A549 (cell line): ENCODE measurements around the gene BAHCC1. TPM values are rescaled to one million over a fixed set of nuclear protein-coding genes. Genes with fewer than 3 reads are reported as not detected.
A peak's percentile ranks its signal among the peaks of the same experiment; 100 is the strongest.

Experiments
- ATAC-seq, 2 experiments: fragments of 200-7000 bp in 1 of 2; fragments of >200 bp in 1 of 2; cut with Nextera tagmentation in 1 of 2; cut with Tn5 transposase in 1 of 2; 3 replicates each; pipeline versions ENCODE4 v1.8.0 to v1.9.1; 2018 to 2020; ENCODE audit warnings: mild to moderate bottlenecking in 1 of 2, moderate library complexity in 1 of 2
- CTCF ChIA-PET: fragments of 300-600 bp; sonication (Branson Sonifier 250); formaldehyde crosslinking; extraction: SDS; loops from one replicate; lab custom pipeline; 2021; ENCODE audit warnings: antibody characterized with exemption, inconsistent platforms; lab: Yijun Ruan, JAX
- POLR2A ChIA-PET: fragments of 350-600 bp; formaldehyde crosslinking; extraction: SDS; loops from one replicate; lab custom pipeline; 2021; ENCODE audit warnings: antibody characterized with exemption, inconsistent platforms; lab: Yijun Ruan, JAX
- DNase-seq, 2 experiments: peaks; one replicate each; pipeline versions ENCODE4 v3.0.0 to v3.0.0-alpha.2; 2011 to 2016; ENCODE audit warnings: low read depth in 1 of 2, low spot score in 1 of 2
- FAIRE-seq: peaks from 2 replicates; lab custom pipeline; 2011; peaks lifted over from hg19 to GRCh38; lab: Jason Lieb, UNC
- H3K27ac ChIP-seq, 2 experiments: fragments of >200 bp; sonication (Bioruptor Twin); formaldehyde crosslinking; 3 replicates each; pipeline ENCODE4 v1.5.1; 2016 to 2017
- H3K4me1 ChIP-seq: fragments of >200 bp; sonication (Bioruptor Twin); formaldehyde crosslinking; 3 replicates; pipeline ENCODE4 v1.6.1; 2016
- H3K4me2 ChIP-seq: fragments of >200 bp; sonication (Bioruptor Twin); formaldehyde crosslinking; 3 replicates; pipeline ENCODE4 v1.6.1; 2016
- H3K4me3 ChIP-seq: fragments of >200 bp; sonication (Bioruptor Twin); formaldehyde crosslinking; 3 replicates; pipeline ENCODE4 v1.5.1; 2016
- H3K9me3 ChIP-seq: fragments of >200 bp; sonication (Bioruptor Twin); formaldehyde crosslinking; 3 replicates; pipeline ENCODE4 v1.6.1; 2016
- BCL3 ChIP-seq: fragments of >200 bp; sonication (Bioruptor Twin); formaldehyde crosslinking; IDR thresholded peaks from 3 replicates; pipeline ENCODE4 v1.6.1; 2016
- BHLHE40 ChIP-seq: IDR thresholded peaks from 2 replicates; pipeline ENCODE4 v1.6.1; 2012; ENCODE audit warnings: low read depth, low read length, inconsistent platforms
- CBX2 ChIP-seq: fragments of 200-600 bp; sonication (generic); IDR thresholded peaks from 2 replicates; pipeline ENCODE4 v1.6.1; 2016; ENCODE audit warnings: low read depth, mild to moderate bottlenecking, borderline replicate concordance
- CEBPB ChIP-seq, 2 experiments: fragments of >200 bp in 1 of 2; sonication (Bioruptor Twin) in 1 of 2; formaldehyde crosslinking in 1 of 2; IDR thresholded peaks; 2 replicates each; pipeline ENCODE4 v1.6.1; 2012 to 2016
- CHD4 ChIP-seq: fragments of 200-600 bp; sonication (generic); IDR thresholded peaks from 2 replicates; pipeline ENCODE4 v1.6.1; 2016; ENCODE audit warnings: antibody characterized with exemption, mild to moderate bottlenecking, borderline replicate concordance
- ESRRA ChIP-seq: fragments of 150-350 bp; IDR thresholded peaks from 2 replicates; pipeline ENCODE4 v1.6.1; 2014; ENCODE audit warnings: mild to moderate bottlenecking, low read length, borderline replicate concordance
- FOSB ChIP-seq: fragments of 250-450 bp; sonication (Bioruptor Pico); IDR thresholded peaks from 2 replicates; pipeline ENCODE4 v1.5.0; 2020; ENCODE audit warnings: mild to moderate bottlenecking, moderate library complexity
- FOSL2 ChIP-seq, 2 experiments: fragments of 450-650 bp in 1 of 2; fragments of >200 bp in 1 of 2; sonication (Bioruptor Twin) in 1 of 2; formaldehyde crosslinking; IDR thresholded peaks; 2 replicates each; pipeline versions ENCODE4 v1.5.0 to v1.6.1; 2016 to 2020; ENCODE audit warnings: mild to moderate bottlenecking in 1 of 2, moderate library complexity in 1 of 2
- FOXS1 ChIP-seq: fragments of 250-450 bp; sonication (Bioruptor Pico); IDR thresholded peaks from 2 replicates; pipeline ENCODE4 v1.5.0; 2020; ENCODE audit warnings: mild to moderate bottlenecking, moderate library complexity
- GATA3 ChIP-seq: IDR thresholded peaks from 2 replicates; pipeline ENCODE4 v1.6.1; 2012; ENCODE audit warnings: borderline replicate concordance
- HDAC2 ChIP-seq: fragments of 200-600 bp; sonication (generic); IDR thresholded peaks from 2 replicates; pipeline ENCODE4 v1.6.1; 2016
- KDM1A ChIP-seq: fragments of 200-600 bp; sonication (generic); IDR thresholded peaks from 2 replicates; pipeline ENCODE4 v1.6.1; 2016; ENCODE audit warnings: low read depth, mild to moderate bottlenecking
- MAFK ChIP-seq: fragments of 450-650 bp; IDR thresholded peaks from 2 replicates; pipeline ENCODE4 v1.6.1; 2014; ENCODE audit not compliant: partially characterized antibody
- MYC ChIP-seq: IDR thresholded peaks from 2 replicates; pipeline ENCODE4 v1.6.1; 2012; ENCODE audit warnings: mild to moderate bottlenecking, inconsistent platforms, low read length, improper control_type of control experiment, borderline replicate concordance
- NFE2L2 ChIP-seq: fragments of 150-350 bp; conservative IDR thresholded peaks from 2 replicates; pipeline ENCODE4 v1.6.1; 2014; ENCODE audit warnings: low read length
- NPAS2 ChIP-seq: fragments of 250-450 bp; sonication (Bioruptor Pico); IDR thresholded peaks from 2 replicates; pipeline ENCODE4 v1.8.0; 2022; ENCODE audit warnings: mild to moderate bottlenecking, moderate library complexity, borderline replicate concordance
- NR3C1 ChIP-seq: fragments of >200 bp; sonication (Bioruptor Twin); formaldehyde crosslinking; IDR thresholded peaks from 3 replicates; pipeline ENCODE4 v1.6.1; 2017
- PBX3 ChIP-seq: IDR thresholded peaks from 2 replicates; pipeline ENCODE4 v1.6.1; 2012
- POLR2AphosphoS2 ChIP-seq: conservative IDR thresholded peaks from 2 replicates; pipeline ENCODE4 v1.6.1; 2012; ENCODE audit warnings: low read length, improper control_type of control experiment, inconsistent platforms
- RARB ChIP-seq: fragments of 250-450 bp; sonication (Bioruptor Pico); IDR thresholded peaks from 2 replicates; pipeline ENCODE4 v1.8.0; 2021; ENCODE audit warnings: mild to moderate bottlenecking, moderate library complexity
- RFX5 ChIP-seq: fragments of 450-650 bp; IDR thresholded peaks from 2 replicates; pipeline ENCODE4 v1.7.1; 2014; ENCODE audit warnings: antibody characterized with exemption, mild to moderate bottlenecking, moderate library complexity
- RNF2 ChIP-seq: fragments of 200-600 bp; sonication (generic); IDR thresholded peaks from 2 replicates; pipeline ENCODE4 v1.6.1; 2016; ENCODE audit warnings: low read depth, mild to moderate bottlenecking, antibody characterized with exemption, moderate library complexity, borderline replicate concordance
- SMC3 ChIP-seq: fragments of >200 bp; sonication (Bioruptor Twin); formaldehyde crosslinking; IDR thresholded peaks from 3 replicates; pipeline ENCODE4 v1.6.1; 2018; ENCODE audit warnings: inconsistent platforms
- TFCP2L1 ChIP-seq: fragments of 250-450 bp; sonication (Bioruptor Pico); IDR thresholded peaks from 2 replicates; pipeline ENCODE4 v1.5.0; 2021; ENCODE audit warnings: mild to moderate bottlenecking
- ZFP36 ChIP-seq: fragments of 450-650 bp; IDR thresholded peaks from 2 replicates; pipeline ENCODE4 v1.6.1; 2014; ENCODE audit warnings: borderline replicate concordance; ENCODE audit not compliant: partially characterized antibody
- WGBS: methylation state at CpG from one replicate; pipeline ENCODE4 v1.1.6; 2017; ENCODE audit errors: missing lambda C conversion rate; 5-methylcytosine and 5-hydroxymethylcytosine counted together
- polyA plus RNA-seq, 4 experiments: library from polyadenylated mRNA; depleted of rRNA in 3 of 4; stranded (reverse); fragments of >200 nt; fragmentation: RNase III in 1 of 4; extraction: RNeasy Plus Mini Kit Qiagen cat#74134 plus additional on column Dnase treatment in 1 of 4; gene quantifications; 2 replicates in 3 of 4; 3 replicates in 1 of 4; pipeline ENCODE4 v1.2.3, GENCODE V29; 2011 to 2017
- TF ChIP-seq, protein P1 (sequence below): fragments of 200-600 bp; sonication (generic); IDR thresholded peaks from 2 replicates; pipeline ENCODE4 v1.6.1; 2016; ENCODE audit warnings: antibody characterized with exemption, mild to moderate bottlenecking, moderate library complexity
- TF ChIP-seq, protein P2 (sequence below): fragments of 250-450 bp; sonication (Bioruptor Pico); IDR thresholded peaks from 2 replicates; pipeline ENCODE4 v1.5.0; 2020; ENCODE audit warnings: low read depth, mild to moderate bottlenecking, moderate library complexity
- TF ChIP-seq, protein P3 (sequence below): IDR thresholded peaks from 2 replicates; pipeline ENCODE4 v1.6.1; 2012; ENCODE audit warnings: low read depth, borderline replicate concordance
- TF ChIP-seq, protein P4 (sequence below): fragments of 450-650 bp; IDR thresholded peaks from 2 replicates; pipeline ENCODE4 v1.6.1; 2014; ENCODE audit warnings: antibody characterized with exemption
- TF ChIP-seq, protein P5 (sequence below): IDR thresholded peaks from 2 replicates; pipeline ENCODE4 v1.6.1; 2012
- TF ChIP-seq, protein P6 (sequence below): fragments of >200 bp; sonication (Bioruptor Twin); formaldehyde crosslinking; IDR thresholded peaks from 2 replicates; pipeline ENCODE4 v1.6.1; 2016

Gene BAHCC1
- polyA plus RNA-seq, 2 of the 4 experiments (the other 2 are of a cell fraction), result 2.6 to 5.8 TPM

- ATAC-seq, result peak; percentile 30 to 31
- DNase-seq, result peak; percentile 92 to 95
- CTCF ChIA-PET, result interaction anchor here (0.7 to 4.7 kb wide), 7 partner anchors 13 to 258 kb away, joined by 3 to 30 read pairs (median 4); no protein-coding TSS in a partner anchor
- TF ChIP-seq FOSB (CRISPR knock-in tag) (no peak), SMC3 (no peak), FOXS1 (CRISPR knock-in tag) (no peak), HDAC2 (no peak), RFX5 (no peak), MAFK (no peak), RNF2 (no peak), POLR2AphosphoS2 (no peak; the same call in 1 of the 2 replicates), NR3C1 (no peak), ESRRA (no peak), KDM1A (no peak), TFCP2L1 (peak; percentile 72; the same call in 1 of the 2 replicates), NPAS2 (CRISPR knock-in tag) (no peak), PBX3 (no peak; the same call in 1 of the 2 replicates), GATA3 (no peak; the same call in 1 of the 2 replicates), BCL3 (peak; percentile 99), ZFP36 (peak; percentile 51), MYC (no peak), BHLHE40 (no peak), CBX2 (0 out of 2 replicates have a peak, but pooled peaks have one; percentile 21), RARB (CRISPR knock-in tag) (no peak), FOSL2 (IDR thresholded peaks at IDR 0.05) (no peak), FOSL2 (CRISPR knock-in tag; IDR thresholded peaks at IDR 0.05) (no peak), CEBPB (IDR thresholded peaks at IDR 0.05) (no peak), CHD4 (no peak), NFE2L2 (no peak)
- TF ChIP-seq, protein P1, sequence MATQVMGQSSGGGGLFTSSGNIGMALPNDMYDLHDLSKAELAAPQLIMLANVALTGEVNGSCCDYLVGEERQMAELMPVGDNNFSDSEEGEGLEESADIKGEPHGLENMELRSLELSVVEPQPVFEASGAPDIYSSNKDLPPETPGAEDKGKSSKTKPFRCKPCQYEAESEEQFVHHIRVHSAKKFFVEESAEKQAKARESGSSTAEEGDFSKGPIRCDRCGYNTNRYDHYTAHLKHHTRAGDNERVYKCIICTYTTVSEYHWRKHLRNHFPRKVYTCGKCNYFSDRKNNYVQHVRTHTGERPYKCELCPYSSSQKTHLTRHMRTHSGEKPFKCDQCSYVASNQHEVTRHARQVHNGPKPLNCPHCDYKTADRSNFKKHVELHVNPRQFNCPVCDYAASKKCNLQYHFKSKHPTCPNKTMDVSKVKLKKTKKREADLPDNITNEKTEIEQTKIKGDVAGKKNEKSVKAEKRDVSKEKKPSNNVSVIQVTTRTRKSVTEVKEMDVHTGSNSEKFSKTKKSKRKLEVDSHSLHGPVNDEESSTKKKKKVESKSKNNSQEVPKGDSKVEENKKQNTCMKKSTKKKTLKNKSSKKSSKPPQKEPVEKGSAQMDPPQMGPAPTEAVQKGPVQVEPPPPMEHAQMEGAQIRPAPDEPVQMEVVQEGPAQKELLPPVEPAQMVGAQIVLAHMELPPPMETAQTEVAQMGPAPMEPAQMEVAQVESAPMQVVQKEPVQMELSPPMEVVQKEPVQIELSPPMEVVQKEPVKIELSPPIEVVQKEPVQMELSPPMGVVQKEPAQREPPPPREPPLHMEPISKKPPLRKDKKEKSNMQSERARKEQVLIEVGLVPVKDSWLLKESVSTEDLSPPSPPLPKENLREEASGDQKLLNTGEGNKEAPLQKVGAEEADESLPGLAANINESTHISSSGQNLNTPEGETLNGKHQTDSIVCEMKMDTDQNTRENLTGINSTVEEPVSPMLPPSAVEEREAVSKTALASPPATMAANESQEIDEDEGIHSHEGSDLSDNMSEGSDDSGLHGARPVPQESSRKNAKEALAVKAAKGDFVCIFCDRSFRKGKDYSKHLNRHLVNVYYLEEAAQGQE, result peak; percentile 52
- TF ChIP-seq, protein P2, sequence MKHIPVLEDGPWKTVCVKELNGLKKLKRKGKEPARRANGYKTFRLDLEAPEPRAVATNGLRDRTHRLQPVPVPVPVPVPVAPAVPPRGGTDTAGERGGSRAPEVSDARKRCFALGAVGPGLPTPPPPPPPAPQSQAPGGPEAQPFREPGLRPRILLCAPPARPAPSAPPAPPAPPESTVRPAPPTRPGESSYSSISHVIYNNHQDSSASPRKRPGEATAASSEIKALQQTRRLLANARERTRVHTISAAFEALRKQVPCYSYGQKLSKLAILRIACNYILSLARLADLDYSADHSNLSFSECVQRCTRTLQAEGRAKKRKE (CRISPR knock-in tag), result no peak
- TF ChIP-seq, protein P3, sequence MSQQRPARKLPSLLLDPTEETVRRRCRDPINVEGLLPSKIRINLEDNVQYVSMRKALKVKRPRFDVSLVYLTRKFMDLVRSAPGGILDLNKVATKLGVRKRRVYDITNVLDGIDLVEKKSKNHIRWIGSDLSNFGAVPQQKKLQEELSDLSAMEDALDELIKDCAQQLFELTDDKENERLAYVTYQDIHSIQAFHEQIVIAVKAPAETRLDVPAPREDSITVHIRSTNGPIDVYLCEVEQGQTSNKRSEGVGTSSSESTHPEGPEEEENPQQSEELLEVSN, result 0 out of 2 replicates have a peak, but pooled peaks have one; percentile 49
- TF ChIP-seq, protein P4, sequence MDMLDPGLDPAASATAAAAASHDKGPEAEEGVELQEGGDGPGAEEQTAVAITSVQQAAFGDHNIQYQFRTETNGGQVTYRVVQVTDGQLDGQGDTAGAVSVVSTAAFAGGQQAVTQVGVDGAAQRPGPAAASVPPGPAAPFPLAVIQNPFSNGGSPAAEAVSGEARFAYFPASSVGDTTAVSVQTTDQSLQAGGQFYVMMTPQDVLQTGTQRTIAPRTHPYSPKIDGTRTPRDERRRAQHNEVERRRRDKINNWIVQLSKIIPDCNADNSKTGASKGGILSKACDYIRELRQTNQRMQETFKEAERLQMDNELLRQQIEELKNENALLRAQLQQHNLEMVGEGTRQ, result peak; percentile 53
- TF ChIP-seq, protein P5, sequence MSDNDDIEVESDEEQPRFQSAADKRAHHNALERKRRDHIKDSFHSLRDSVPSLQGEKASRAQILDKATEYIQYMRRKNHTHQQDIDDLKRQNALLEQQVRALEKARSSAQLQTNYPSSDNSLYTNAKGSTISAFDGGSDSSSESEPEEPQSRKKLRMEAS, result 0 out of 2 replicates have a peak, but pooled peaks have one; percentile 21
- TF ChIP-seq, protein P6, sequence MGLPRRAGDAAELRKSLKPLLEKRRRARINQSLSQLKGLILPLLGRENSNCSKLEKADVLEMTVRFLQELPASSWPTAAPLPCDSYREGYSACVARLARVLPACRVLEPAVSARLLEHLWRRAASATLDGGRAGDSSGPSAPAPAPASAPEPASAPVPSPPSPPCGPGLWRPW, result no peak
Observed at GRCh38 chr17:81512562-81513371, 117.5 kb downstream of the BAHCC1 start, which contains the start of gene ACTG1. Gene ACTG1, minus strand, starts transcription at chr17:81512799. Its CDS starts 445 bp downstream, at chr17:81512354.

More at GRCh38 chr17:81512562-81513371, 117.5 kb downstream of the BAHCC1 start, which contains the start of gene ACTG1:
- 0% methylated on average over 20 of the region's 111 CpGs for WGBS
- Histone ChIP-seq H3K4me2 (peak within 1 kb of the TSS; percentile 87), H3K27ac (peak within 1 kb of the TSS; percentile 99), H3K9me3 (no peaks in the 10 kb centered on the region), H3K4me3 (peak within 1 kb of the TSS; percentile 83), H3K4me1 (peaks cover 29% of the 10 kb centered on the region)
- FAIRE-seq, result no peak
- POLR2A ChIA-PET, result interaction anchor here (0.5 to 2.1 kb wide), 9 partner anchors 13 to 335 kb away, joined by 3 to 8 read pairs (median 6); partner anchors contain the start of genes BAHCC1 and FAAP100
